ENCODE measurements around the gene WNT3A.

The WNT3A gene

DNA sequence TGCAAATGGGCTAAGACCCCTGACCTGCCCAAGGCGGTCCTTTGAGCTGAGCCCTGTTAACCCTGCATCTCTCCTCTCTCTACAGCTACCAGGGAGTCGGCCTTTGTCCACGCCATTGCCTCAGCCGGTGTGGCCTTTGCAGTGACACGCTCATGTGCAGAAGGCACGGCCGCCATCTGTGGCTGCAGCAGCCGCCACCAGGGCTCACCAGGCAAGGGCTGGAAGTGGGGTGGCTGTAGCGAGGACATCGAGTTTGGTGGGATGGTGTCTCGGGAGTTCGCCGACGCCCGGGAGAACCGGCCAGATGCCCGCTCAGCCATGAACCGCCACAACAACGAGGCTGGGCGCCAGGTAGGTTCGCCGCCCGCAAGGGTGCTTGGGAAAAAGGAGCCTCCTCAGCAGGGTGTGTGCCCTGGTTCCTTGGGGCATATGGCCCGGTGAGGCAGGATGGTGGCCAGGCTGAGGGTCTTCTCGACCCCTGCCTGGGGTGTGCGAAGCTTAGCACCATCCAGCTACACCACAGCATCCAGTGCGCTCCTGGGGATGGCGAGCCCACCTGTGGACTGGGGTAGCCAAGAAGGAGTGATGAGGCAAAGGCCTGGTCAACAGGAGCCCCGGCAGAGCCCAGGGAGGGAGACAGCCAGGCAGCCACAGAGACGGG, 43.9 kb downstream of the WNT3A start:
- no peak overlapping the region for H3K4me3 ChIP-seq (replicated peaks; ENCODE audit: low read depth, low read length)
- no peak for DNase-seq (ENCODE audit: extremely low read depth, low read depth)
- TF ChIP-seq, protein P1, sequence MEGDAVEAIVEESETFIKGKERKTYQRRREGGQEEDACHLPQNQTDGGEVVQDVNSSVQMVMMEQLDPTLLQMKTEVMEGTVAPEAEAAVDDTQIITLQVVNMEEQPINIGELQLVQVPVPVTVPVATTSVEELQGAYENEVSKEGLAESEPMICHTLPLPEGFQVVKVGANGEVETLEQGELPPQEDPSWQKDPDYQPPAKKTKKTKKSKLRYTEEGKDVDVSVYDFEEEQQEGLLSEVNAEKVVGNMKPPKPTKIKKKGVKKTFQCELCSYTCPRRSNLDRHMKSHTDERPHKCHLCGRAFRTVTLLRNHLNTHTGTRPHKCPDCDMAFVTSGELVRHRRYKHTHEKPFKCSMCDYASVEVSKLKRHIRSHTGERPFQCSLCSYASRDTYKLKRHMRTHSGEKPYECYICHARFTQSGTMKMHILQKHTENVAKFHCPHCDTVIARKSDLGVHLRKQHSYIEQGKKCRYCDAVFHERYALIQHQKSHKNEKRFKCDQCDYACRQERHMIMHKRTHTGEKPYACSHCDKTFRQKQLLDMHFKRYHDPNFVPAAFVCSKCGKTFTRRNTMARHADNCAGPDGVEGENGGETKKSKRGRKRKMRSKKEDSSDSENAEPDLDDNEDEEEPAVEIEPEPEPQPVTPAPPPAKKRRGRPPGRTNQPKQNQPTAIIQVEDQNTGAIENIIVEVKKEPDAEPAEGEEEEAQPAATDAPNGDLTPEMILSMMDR (IDR thresholded peaks at IDR 0.05; ENCODE audit: low read depth, low read length, missing control alignments) = no peak

DNA sequence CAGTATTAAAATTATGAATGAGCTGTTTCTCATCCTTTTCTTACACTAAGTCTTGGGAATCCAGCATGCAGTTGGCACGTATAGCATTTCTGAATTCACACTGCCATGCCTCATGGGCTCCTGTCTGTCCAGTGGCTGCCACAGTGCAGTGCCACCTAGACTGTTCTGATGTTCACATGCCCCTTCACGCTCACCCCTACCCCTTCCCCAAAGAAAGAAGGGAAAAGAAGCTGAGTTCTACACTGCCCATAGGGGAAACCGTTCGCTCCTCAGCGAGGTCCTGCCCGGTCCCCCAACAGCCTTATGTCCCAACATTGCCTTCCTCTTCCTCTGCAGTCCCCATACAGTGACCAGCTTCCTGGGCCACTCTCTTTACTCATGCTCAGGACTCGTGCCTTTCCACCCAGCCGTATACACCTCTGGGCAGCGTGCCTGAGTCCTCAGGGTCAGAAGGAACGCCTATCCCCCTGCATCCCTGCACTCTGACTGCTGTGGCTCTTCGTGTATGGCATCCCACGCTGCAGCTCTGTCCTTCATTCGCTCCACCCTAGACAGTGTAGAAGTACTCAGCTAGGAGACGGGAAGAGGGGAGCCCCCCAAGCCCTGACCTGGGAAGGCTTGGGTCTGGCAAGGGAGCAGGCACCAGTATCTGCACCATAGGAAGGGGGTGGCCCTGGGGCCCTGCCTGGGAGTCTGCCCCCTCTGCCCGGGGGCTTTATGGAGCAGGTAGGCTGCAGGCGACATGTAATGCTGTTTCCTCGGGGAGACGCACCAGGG, 51.6 kb downstream of the WNT3A start:
- no peak overlapping the region for H3K4me3 ChIP-seq (replicated peaks; ENCODE audit: low read depth, low read length)
- TF ChIP-seq, protein P1 (IDR thresholded peaks at IDR 0.05; ENCODE audit: low read depth, low read length, missing control alignments) = no peak
- DNase-seq (ENCODE audit: extremely low read depth, low read depth) = no peak

DNA sequence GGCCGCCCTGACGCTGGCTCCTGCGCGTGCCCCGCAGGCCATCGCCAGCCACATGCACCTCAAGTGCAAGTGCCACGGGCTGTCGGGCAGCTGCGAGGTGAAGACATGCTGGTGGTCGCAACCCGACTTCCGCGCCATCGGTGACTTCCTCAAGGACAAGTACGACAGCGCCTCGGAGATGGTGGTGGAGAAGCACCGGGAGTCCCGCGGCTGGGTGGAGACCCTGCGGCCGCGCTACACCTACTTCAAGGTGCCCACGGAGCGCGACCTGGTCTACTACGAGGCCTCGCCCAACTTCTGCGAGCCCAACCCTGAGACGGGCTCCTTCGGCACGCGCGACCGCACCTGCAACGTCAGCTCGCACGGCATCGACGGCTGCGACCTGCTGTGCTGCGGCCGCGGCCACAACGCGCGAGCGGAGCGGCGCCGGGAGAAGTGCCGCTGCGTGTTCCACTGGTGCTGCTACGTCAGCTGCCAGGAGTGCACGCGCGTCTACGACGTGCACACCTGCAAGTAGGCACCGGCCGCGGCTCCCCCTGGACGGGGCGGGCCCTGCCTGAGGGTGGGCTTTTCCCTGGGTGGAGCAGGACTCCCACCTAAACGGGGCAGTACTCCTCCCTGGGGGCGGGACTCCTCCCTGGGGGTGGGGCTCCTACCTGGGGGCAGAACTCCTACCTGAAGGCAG, 52.3 kb downstream of the WNT3A start:
- no peak overlapping the region for H3K4me3 ChIP-seq (replicated peaks; ENCODE audit: low read depth, low read length)
- DNase-seq (ENCODE audit: extremely low read depth, low read depth) = no peak
- TF ChIP-seq, protein P1 (IDR thresholded peaks at IDR 0.05; ENCODE audit: low read depth, low read length, missing control alignments) = no peak

DNA sequence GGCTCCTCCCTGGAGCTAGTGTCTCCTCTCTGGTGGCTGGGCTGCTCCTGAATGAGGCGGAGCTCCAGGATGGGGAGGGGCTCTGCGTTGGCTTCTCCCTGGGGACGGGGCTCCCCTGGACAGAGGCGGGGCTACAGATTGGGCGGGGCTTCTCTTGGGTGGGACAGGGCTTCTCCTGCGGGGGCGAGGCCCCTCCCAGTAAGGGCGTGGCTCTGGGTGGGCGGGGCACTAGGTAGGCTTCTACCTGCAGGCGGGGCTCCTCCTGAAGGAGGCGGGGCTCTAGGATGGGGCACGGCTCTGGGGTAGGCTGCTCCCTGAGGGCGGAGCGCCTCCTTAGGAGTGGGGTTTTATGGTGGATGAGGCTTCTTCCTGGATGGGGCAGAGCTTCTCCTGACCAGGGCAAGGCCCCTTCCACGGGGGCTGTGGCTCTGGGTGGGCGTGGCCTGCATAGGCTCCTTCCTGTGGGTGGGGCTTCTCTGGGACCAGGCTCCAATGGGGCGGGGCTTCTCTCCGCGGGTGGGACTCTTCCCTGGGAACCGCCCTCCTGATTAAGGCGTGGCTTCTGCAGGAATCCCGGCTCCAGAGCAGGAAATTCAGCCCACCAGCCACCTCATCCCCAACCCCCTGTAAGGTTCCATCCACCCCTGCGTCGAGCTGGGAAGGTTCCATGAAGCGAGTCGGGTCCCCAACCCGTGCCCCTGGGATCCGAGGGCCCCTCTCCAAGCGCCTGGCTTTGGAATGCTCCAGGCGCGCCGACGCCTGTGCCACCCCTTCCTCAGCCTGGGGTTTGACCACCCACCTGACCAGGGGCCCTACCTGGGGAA, 53.0 kb downstream of the WNT3A start:
- H3K4me3 ChIP-seq (replicated peaks; ENCODE audit: low read depth, low read length) = no peak overlapping the region
- DNase-seq (ENCODE audit: extremely low read depth, low read depth) = no peak
- TF ChIP-seq, protein P1 (IDR thresholded peaks at IDR 0.05; ENCODE audit: low read depth, low read length, missing control alignments) = no peak

DNA sequence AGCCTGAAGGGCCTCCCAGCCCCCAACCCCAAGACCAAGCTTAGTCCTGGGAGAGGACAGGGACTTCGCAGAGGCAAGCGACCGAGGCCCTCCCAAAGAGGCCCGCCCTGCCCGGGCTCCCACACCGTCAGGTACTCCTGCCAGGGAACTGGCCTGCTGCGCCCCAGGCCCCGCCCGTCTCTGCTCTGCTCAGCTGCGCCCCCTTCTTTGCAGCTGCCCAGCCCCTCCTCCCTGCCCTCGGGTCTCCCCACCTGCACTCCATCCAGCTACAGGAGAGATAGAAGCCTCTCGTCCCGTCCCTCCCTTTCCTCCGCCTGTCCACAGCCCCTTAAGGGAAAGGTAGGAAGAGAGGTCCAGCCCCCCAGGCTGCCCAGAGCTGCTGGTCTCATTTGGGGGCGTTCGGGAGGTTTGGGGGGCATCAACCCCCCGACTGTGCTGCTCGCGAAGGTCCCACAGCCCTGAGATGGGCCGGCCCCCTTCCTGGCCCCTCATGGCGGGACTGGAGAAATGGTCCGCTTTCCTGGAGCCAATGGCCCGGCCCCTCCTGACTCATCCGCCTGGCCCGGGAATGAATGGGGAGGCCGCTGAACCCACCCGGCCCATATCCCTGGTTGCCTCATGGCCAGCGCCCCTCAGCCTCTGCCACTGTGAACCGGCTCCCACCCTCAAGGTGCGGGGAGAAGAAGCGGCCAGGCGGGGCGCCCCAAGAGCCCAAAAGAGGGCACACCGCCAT, 53.8 kb downstream of the WNT3A start:
- TF ChIP-seq, protein P1 (IDR thresholded peaks at IDR 0.05; ENCODE audit: low read depth, low read length, missing control alignments) = no peak
- no peak for DNase-seq (ENCODE audit: extremely low read depth, low read depth)
- H3K4me3 ChIP-seq (replicated peaks; ENCODE audit: low read depth, low read length) = no peak overlapping the region

All from HFF-Myc (cell line).